ENCODE measurements around the gene DLGAP4.
"Not testable (repeated sequence)": the region's sequence is repeated elsewhere in the genome, so short reads cannot be mapped to it uniquely, and the experiment has no call there.

The DLGAP4 gene

GRCh38 chr20:36497856-36498255 is 191.7 kb downstream of the DLGAP4 start:
- no peak for DNase-seq (ENCODE audit: low read depth, low spot score)

- no peak for DNase-seq (ENCODE audit: low read depth, low spot score)
Measured at GRCh38 chr20:36498386-36499179, 192.4 kb downstream of the DLGAP4 start.

GRCh38 chr20:36499211-36499610 is 193.1 kb downstream of the DLGAP4 start:
- no peak for DNase-seq (ENCODE audit: low read depth, low spot score)

GRCh38 chr20:36499723-36500501 is 193.8 kb downstream of the DLGAP4 start:
- no peak for DNase-seq (ENCODE audit: low read depth, low spot score)

- no peak for DNase-seq (ENCODE audit: low read depth, low spot score)
Measured at GRCh38 chr20:36501367-36502006, 195.3 kb downstream of the DLGAP4 start.

GRCh38 chr20:36504295-36504694 is 198.2 kb downstream of the DLGAP4 start:
- DNase-seq (ENCODE audit: low read depth, low spot score): no peak

GRCh38 chr20:36506253-36506652 is 200.1 kb downstream of the DLGAP4 start:
- no peak for DNase-seq (ENCODE audit: low read depth, low spot score)

- DNase-seq (ENCODE audit: low read depth, low spot score): no peak
Measured at GRCh38 chr20:36507746-36508145, 201.6 kb downstream of the DLGAP4 start.

GRCh38 chr20:36519012-36519719 is 213.0 kb downstream of the DLGAP4 start:
- no peak for DNase-seq (ENCODE audit: low read depth, low spot score)

GRCh38 chr20:36519944-36520343 is 213.8 kb downstream of the DLGAP4 start:
- no peak for DNase-seq (ENCODE audit: low read depth, low spot score)

GRCh38 chr20:36521526-36521925 is 215.4 kb downstream of the DLGAP4 start:
- no peak for DNase-seq (ENCODE audit: low read depth, low spot score)

GRCh38 chr20:36522412-36522811 is 216.3 kb downstream of the DLGAP4 start:
- not testable (repeated sequence) for DNase-seq (ENCODE audit: low read depth, low spot score)

GRCh38 chr20:36523341-36523740 is 217.2 kb downstream of the DLGAP4 start:
- no peak for DNase-seq (ENCODE audit: low read depth, low spot score)

GRCh38 chr20:36525620-36526365 is 219.7 kb downstream of the DLGAP4 start:
- DNase-seq (ENCODE audit: low read depth, low spot score): no peak

- no peak for DNase-seq (ENCODE audit: low read depth, low spot score)
Measured at GRCh38 chr20:36526521-36527011, 220.4 kb downstream of the DLGAP4 start.

- no peak for DNase-seq (ENCODE audit: low read depth, low spot score)
Measured at GRCh38 chr20:36527331-36528125, 221.4 kb downstream of the DLGAP4 start.

- no peak for DNase-seq (ENCODE audit: low read depth, low spot score)
Measured at GRCh38 chr20:36528176-36528874, 222.2 kb downstream of the DLGAP4 start.

GRCh38 chr20:36528875-36529417 is 222.8 kb downstream of the DLGAP4 start:
- DNase-seq (ENCODE audit: low read depth, low spot score): no peak

- DNase-seq (ENCODE audit: low read depth, low spot score): no peak
Measured at GRCh38 chr20:36532388-36532787, 226.2 kb downstream of the DLGAP4 start.

All from activated naive CD8-positive, alpha-beta T cell treated with anti-CD3 and anti-CD28 coated beads, Interleukin-2, amount 50 U/mL, for 16 hours (primary cell).